IMR-90 (cell line): Measurements from ENCODE around the gene CMC1. TPM values are rescaled to one million over a fixed set of nuclear protein-coding genes. Genes with fewer than 3 reads are reported as not detected.
"Not testable (repeated sequence)": the region's sequence is repeated elsewhere in the genome, so short reads cannot be mapped to it uniquely, and the experiment has no call there.

ENCODE experiments used
- ATAC-seq: fragments of 200-7000 bp; cut with Tn5 transposase; 2 replicates; pipeline ENCODE4 v1.9.1; 2020; ENCODE audit warnings: low read depth, mild to moderate bottlenecking, moderate library complexity
- BruUV-seq: library from RNA; stranded (reverse); fragments of 400-500 nt; replicated peaks from 2 replicates; lab custom pipeline; 2021; lab: Mats Ljungman, UMichigan
- CTCF ChIA-PET: fragments of 300-600 bp; formaldehyde crosslinking; extraction: SDS; loops from one replicate; lab custom pipeline; 2021; ENCODE audit warnings: antibody characterized with exemption; lab: Yijun Ruan, JAX
- POLR2A ChIA-PET: fragments of 300-600 bp; sonication (Branson Sonifier 250); formaldehyde crosslinking; loops from one replicate; lab custom pipeline; 2022; ENCODE audit warnings: antibody characterized with exemption; ENCODE audit not compliant: unreplicated experiment; lab: Charles Lee
- DNase-seq: peaks from one replicate; pipeline ENCODE4 v3.0.0; 2013
- H2AFZ ChIP-seq: replicated peaks from 2 replicates; pipeline ENCODE3; 2013; ENCODE audit warnings: low read length, mild to moderate bottlenecking; ENCODE audit not compliant: poor library complexity
- H2AK5ac ChIP-seq: 2 replicates; pipeline ENCODE4 v1.6.1; 2013; ENCODE audit warnings: low read depth, low read length, inconsistent platforms
- H2AK9ac ChIP-seq: replicated peaks from 2 replicates; pipeline ENCODE3; 2013; ENCODE audit warnings: mild to moderate bottlenecking, low read depth, low read length, moderate library complexity; ENCODE audit not compliant: poor library complexity
- H2BK120ac ChIP-seq: 2 replicates; pipeline ENCODE4 v1.6.1; 2013; ENCODE audit warnings: low read depth, low read length, inconsistent platforms
- H2BK15ac ChIP-seq: 3 replicates; pipeline ENCODE4 v1.6.1; 2013; ENCODE audit warnings: low read depth, low read length, inconsistent platforms
- H2BK20ac ChIP-seq: 2 replicates; pipeline ENCODE4 v1.6.1; 2013; ENCODE audit warnings: low read depth, mild to moderate bottlenecking, inconsistent platforms, low read length, moderate library complexity
- H2BK5ac ChIP-seq: 2 replicates; pipeline ENCODE4 v1.6.1; 2013; ENCODE audit warnings: mild to moderate bottlenecking, low read depth, low read length, inconsistent platforms; ENCODE audit not compliant: poor library complexity, severe bottlenecking
- H3K14ac ChIP-seq: replicated peaks from 2 replicates; pipeline ENCODE4 v1.6.1; 2013; ENCODE audit warnings: low read depth, low read length, inconsistent platforms
- H3K18ac ChIP-seq: 2 replicates; pipeline ENCODE4 v1.6.1; 2013; ENCODE audit warnings: low read depth, low read length, control low read depth
- H3K23ac ChIP-seq: 2 replicates; pipeline ENCODE4 v1.6.1; 2013; ENCODE audit warnings: low read depth, low read length, inconsistent platforms
- H3K27ac ChIP-seq: 2 replicates; pipeline ENCODE4 v1.5.1; 2013; ENCODE audit warnings: mild to moderate bottlenecking, control low read depth, low read length; ENCODE audit not compliant: insufficient read depth
- H3K27me3 ChIP-seq: 2 replicates; pipeline ENCODE4 v1.6.1; 2013; ENCODE audit warnings: low read length; ENCODE audit not compliant: control insufficient read depth, insufficient read depth
- H3K36me3 ChIP-seq: 2 replicates; pipeline ENCODE4 v1.6.1; 2013; ENCODE audit warnings: low read length, mixed read lengths; ENCODE audit not compliant: control insufficient read depth, insufficient read depth
- H3K4ac ChIP-seq: 2 replicates; pipeline ENCODE4 v1.6.1; 2013; ENCODE audit warnings: low read depth, low read length, inconsistent platforms
- H3K4me1 ChIP-seq: 2 replicates; pipeline ENCODE4 v1.6.1; 2013; ENCODE audit warnings: low read length, mixed read lengths; ENCODE audit not compliant: control insufficient read depth, insufficient read depth
- H3K4me2 ChIP-seq: 2 replicates; pipeline ENCODE4 v1.6.1; 2013; ENCODE audit warnings: low read depth, mild to moderate bottlenecking, control low read depth, low read length, moderate library complexity
- H3K4me3 ChIP-seq: 2 replicates; pipeline ENCODE4 v1.5.1; 2013; ENCODE audit warnings: low read depth, mild to moderate bottlenecking, control low read depth, low read length, moderate library complexity; ENCODE audit not compliant: insufficient read depth
- H3K56ac ChIP-seq: 2 replicates; pipeline ENCODE4 v1.6.1; 2013; ENCODE audit warnings: low read length, inconsistent platforms; ENCODE audit not compliant: insufficient read depth; ENCODE audit errors: extremely low read depth
- H3K79me1 ChIP-seq, 2 experiments: 2 replicates each; pipeline ENCODE4 v1.6.1; 2013; ENCODE audit warnings: low read length in 2 of 2, inconsistent platforms in 1 of 2, low read depth in 1 of 2
- H3K9ac ChIP-seq: 2 replicates; pipeline ENCODE4 v1.6.1; 2013; ENCODE audit warnings: low read depth, low read length, control low read depth
- H3K9me1 ChIP-seq: 2 replicates; pipeline ENCODE4 v1.6.1; 2013; ENCODE audit warnings: low read length, inconsistent platforms; ENCODE audit not compliant: insufficient read depth
- H3K9me3 ChIP-seq: 2 replicates; pipeline ENCODE4 v1.6.1; 2013; ENCODE audit warnings: low read length; ENCODE audit not compliant: control insufficient read depth, insufficient read depth
- H4K20me1 ChIP-seq: 2 replicates; pipeline ENCODE4 v1.6.1; 2013; ENCODE audit warnings: low read length, inconsistent platforms; ENCODE audit not compliant: insufficient read depth
- H4K5ac ChIP-seq: 2 replicates; pipeline ENCODE4 v1.6.1; 2013; ENCODE audit warnings: mild to moderate bottlenecking, low read depth, low read length, control low read depth
- H4K8ac ChIP-seq, 2 experiments: 2 replicates each; pipeline ENCODE4 v1.6.1; 2013; ENCODE audit warnings: low read depth in 2 of 2, low read length in 2 of 2, control low read depth in 1 of 2, inconsistent platforms in 1 of 2
- H4K91ac ChIP-seq: 2 replicates; pipeline ENCODE4 v1.6.1; 2013; ENCODE audit warnings: low read depth, low read length, inconsistent platforms; ENCODE audit not compliant: insufficient read depth
- BHLHE40 ChIP-seq: fragments of 150-350 bp; IDR thresholded peaks from 2 replicates; pipeline ENCODE4 v1.6.1; 2016; ENCODE audit warnings: mild to moderate bottlenecking, low read depth, low read length
- WGBS, 2 experiments: methylation state at CpG; one replicate each; pipeline versions ENCODE4 v1.1.5 to v1.1.7; 2013; ENCODE audit warnings: missing lambda C conversion rate in 2 of 2; ENCODE audit not compliant: insufficient read length in 1 of 2; ENCODE audit errors: extremely low coverage in 2 of 2; 5-methylcytosine and 5-hydroxymethylcytosine counted together
- dilution Hi-C: fragments of 300-500 bp; cut with HindIII; formaldehyde crosslinking; loops from one replicate; pipeline ENCODE4 v1.14.3; 2018; ENCODE audit warnings: low sequenced_read_pairs; ENCODE audit not compliant: unreplicated experiment
- in situ Hi-C: fragments of 300-500 bp; cut with MboI; formaldehyde crosslinking; loops from 3 replicates; pipeline ENCODE4 v1.14.3; 2019; ENCODE audit warnings: low sequenced_read_pairs, inconsistent platforms, mixed read lengths
- intact Hi-C: fragments of 100-400 bp; cut with micrococcal nuclease; formaldehyde crosslinking; loops from 2 replicates; pipeline ENCODE4 v1.10.0; 2022
- polyA plus RNA-seq, 3 experiments: library from polyadenylated mRNA; depleted of rRNA; stranded (reverse); fragments of >200 nt; gene quantifications; 2 replicates each; pipeline ENCODE4 v1.2.3, GENCODE V29; 2012; ENCODE audit warnings: low replicate concordance in 1 of 3
- total RNA-seq: library from RNA; depleted of rRNA; stranded (reverse); fragments of >200 nt; gene quantifications from 2 replicates; pipeline ENCODE4 v1.2.3, GENCODE V29; 2012
- TF ChIP-seq, protein P1 (sequence below): conservative IDR thresholded peaks from 2 replicates; pipeline ENCODE4 v1.5.1; 2012; ENCODE audit warnings: mild to moderate bottlenecking, low read depth, low read length, improper control_type of control experiment

Gene CMC1
- total and polyA plus RNA-seq, 2 of the 4 experiments (the other 2 are of a cell fraction): 1.6 to 18.3 TPM

DNA sequence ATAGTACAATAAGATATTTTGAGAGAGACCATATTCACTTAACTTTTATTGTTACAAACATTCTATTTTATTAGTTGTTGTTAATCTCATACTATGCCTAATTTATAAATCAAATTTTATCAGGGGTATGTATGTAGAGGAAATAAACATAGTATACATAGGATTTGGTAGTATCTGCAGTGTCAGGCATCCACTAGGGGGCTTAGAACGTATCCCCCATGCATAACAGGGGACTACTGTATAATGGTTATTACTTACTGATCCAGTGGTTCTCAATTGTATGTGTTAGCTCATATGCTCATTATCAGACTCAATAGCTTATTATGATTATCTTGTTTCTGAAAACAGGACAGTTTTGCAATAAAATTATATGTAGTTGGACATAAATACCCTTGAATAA, 27.6 kb downstream of the CMC1 start:
- no TSS peak for BruUV-seq
- Histone ChIP-seq H3K4me1 (no peaks in the 10 kb centered on the region), H3K4me3 (no peak overlapping the region), H4K8ac (no peak overlapping the region), H3K79me1 (0 out of 4 replicates have a peak, but pooled peaks cover 0 to 3% of the 10 kb centered on the region in 2 experiments), H3K9me3 (peaks cover 7% of the 10 kb centered on the region), H3K23ac (no peak overlapping the region), H4K91ac (no peak overlapping the region), H3K27ac (no peak overlapping the region), H3K27me3 (no peaks in the 10 kb centered on the region), H3K36me3 (0 out of 2 replicates have a peak, but pooled peaks cover 2% of the 10 kb centered on the region), H2BK120ac (no peak overlapping the region), H2AK5ac (no peak overlapping the region), H2BK15ac (no peak overlapping the region), H4K5ac (no peak overlapping the region), H4K20me1 (no peaks in the 10 kb centered on the region), H3K4me2 (no peak overlapping the region), H3K9ac (no peak overlapping the region), H3K14ac (no peak overlapping the region), H3K56ac (no peak overlapping the region), H3K9me1 (no peaks in the 10 kb centered on the region; the same call in 1 of the 2 replicates), H2BK5ac (no peak overlapping the region), H2AK9ac (no peak overlapping the region), H2AFZ (no peak overlapping the region), H2BK20ac (no peak overlapping the region), H3K18ac (no peak overlapping the region), H3K4ac (no peak overlapping the region)
- ATAC-seq: no peak
- no peak for DNase-seq
- TF ChIP-seq, protein P1, sequence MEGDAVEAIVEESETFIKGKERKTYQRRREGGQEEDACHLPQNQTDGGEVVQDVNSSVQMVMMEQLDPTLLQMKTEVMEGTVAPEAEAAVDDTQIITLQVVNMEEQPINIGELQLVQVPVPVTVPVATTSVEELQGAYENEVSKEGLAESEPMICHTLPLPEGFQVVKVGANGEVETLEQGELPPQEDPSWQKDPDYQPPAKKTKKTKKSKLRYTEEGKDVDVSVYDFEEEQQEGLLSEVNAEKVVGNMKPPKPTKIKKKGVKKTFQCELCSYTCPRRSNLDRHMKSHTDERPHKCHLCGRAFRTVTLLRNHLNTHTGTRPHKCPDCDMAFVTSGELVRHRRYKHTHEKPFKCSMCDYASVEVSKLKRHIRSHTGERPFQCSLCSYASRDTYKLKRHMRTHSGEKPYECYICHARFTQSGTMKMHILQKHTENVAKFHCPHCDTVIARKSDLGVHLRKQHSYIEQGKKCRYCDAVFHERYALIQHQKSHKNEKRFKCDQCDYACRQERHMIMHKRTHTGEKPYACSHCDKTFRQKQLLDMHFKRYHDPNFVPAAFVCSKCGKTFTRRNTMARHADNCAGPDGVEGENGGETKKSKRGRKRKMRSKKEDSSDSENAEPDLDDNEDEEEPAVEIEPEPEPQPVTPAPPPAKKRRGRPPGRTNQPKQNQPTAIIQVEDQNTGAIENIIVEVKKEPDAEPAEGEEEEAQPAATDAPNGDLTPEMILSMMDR: 0 out of 2 replicates have a peak, but pooled peaks have one; percentile 8
- no peak for TF ChIP-seq BHLHE40
- in situ Hi-C loops (no loop called here), intact Hi-C loops (no loop called here), dilution Hi-C loops (no loop called here)
- ChIA-PET POLR2A (no interaction called here), CTCF (interaction anchor here (0.6 kb wide), 1 partner anchor 9 kb away, joined by 3 read pairs; no protein-coding TSS in a partner anchor)
- no CpG with 5 or more reads among the region's 1 CpG for WGBS, 2 experiments

DNA sequence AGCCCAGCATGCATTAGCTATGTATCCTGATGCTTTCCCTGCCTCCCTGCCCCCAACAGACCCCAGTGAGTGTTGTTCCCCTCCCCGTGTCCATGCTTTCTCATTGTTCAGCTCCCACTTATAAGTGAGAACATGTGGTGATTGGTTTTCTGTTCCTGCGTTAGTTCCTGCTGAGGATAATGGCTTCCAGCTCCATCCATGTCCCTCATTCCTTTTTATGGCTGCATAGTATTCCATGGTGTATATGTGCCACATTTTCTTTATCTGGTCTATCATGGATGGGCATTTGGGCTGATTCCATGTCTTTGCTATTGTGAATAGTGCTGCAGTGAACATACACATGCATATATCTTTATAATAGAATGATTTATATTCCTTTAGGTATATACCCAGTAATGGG, 28.5 kb downstream of the CMC1 start:
- H2BK5ac ChIP-seq, H3K4ac ChIP-seq, H3K9me1 ChIP-seq, H3K4me2 ChIP-seq, in situ Hi-C loops, H3K4me1 ChIP-seq, H2AK9ac ChIP-seq, H3K14ac ChIP-seq, H3K9me3 ChIP-seq, BruUV-seq, ATAC-seq, H2AK5ac ChIP-seq, H3K36me3 ChIP-seq, H2BK120ac ChIP-seq, dilution Hi-C loops, H4K8ac ChIP-seq, H2AFZ ChIP-seq, H3K9ac ChIP-seq, H3K27ac ChIP-seq, H2BK15ac ChIP-seq, H2BK20ac ChIP-seq, H3K79me1 ChIP-seq, H3K4me3 ChIP-seq, H3K56ac ChIP-seq, H4K20me1 ChIP-seq, CTCF ChIA-PET, H3K27me3 ChIP-seq, H3K23ac ChIP-seq, DNase-seq, H4K91ac ChIP-seq, intact Hi-C loops, H4K5ac ChIP-seq, POLR2A ChIA-PET, H3K18ac ChIP-seq: not testable (repeated sequence)
- no CpG with 5 or more reads among the region's 2 CpGs for WGBS, 2 experiments
